DND-41 (cell line): ENCODE data around the gene CFAP97D2.

Experiments
- ATAC-seq: fragments of 200-7000 bp; cut with Tn5 transposase; 3 replicates; pipeline ENCODE4 v1.9.1; 2021; ENCODE audit warnings: low read depth; ENCODE audit not compliant: insufficient read depth
- DNase-seq: peaks from one replicate; pipeline ENCODE4 v3.0.0-alpha.2; 2020
- H2AFZ ChIP-seq: 2 replicates; pipeline ENCODE4 v1.6.0; 2012; ENCODE audit warnings: low read depth, low read length
- H3K27ac ChIP-seq: 2 replicates; pipeline ENCODE4 v1.5.1; 2012; ENCODE audit warnings: low read length, inconsistent platforms
- H3K27me3 ChIP-seq: fragments of 200-600 bp; sonication (generic); 2 replicates; pipeline ENCODE4 v1.6.0; 2012; ENCODE audit warnings: low read length, mild to moderate bottlenecking, inconsistent platforms; ENCODE audit not compliant: insufficient read depth, poor library complexity
- H3K36me3 ChIP-seq: 2 replicates; pipeline ENCODE4 v1.5.1; 2012; ENCODE audit warnings: low read length, inconsistent platforms; ENCODE audit not compliant: insufficient read depth
- H3K4me1 ChIP-seq: 2 replicates; pipeline ENCODE4 v1.5.1; 2012; ENCODE audit warnings: mild to moderate bottlenecking, low read length; ENCODE audit not compliant: insufficient read depth
- H3K4me2 ChIP-seq: 2 replicates; pipeline ENCODE4 v1.6.0; 2012; ENCODE audit warnings: mild to moderate bottlenecking, moderate library complexity, low read length, inconsistent platforms; ENCODE audit not compliant: insufficient read depth
- H3K4me3 ChIP-seq, 2 experiments: fragments of 200-600 bp in 1 of 2; shearing (Covaris generic) in 1 of 2; 2 replicates each; pipeline ENCODE4 v1.5.1; 2012 to 2016; ENCODE audit warnings: inconsistent platforms in 2 of 2, low read length in 2 of 2, mild to moderate bottlenecking in 2 of 2, low read depth in 1 of 2, moderate library complexity in 1 of 2
- H3K79me2 ChIP-seq: 2 replicates; pipeline ENCODE4 v1.6.0; 2012; ENCODE audit warnings: low read length, inconsistent platforms; ENCODE audit not compliant: insufficient read depth
- H3K9ac ChIP-seq: 2 replicates; pipeline ENCODE4 v1.6.0; 2012; ENCODE audit warnings: low read depth, mild to moderate bottlenecking, inconsistent platforms, low read length, moderate library complexity
- H3K9me3 ChIP-seq: 2 replicates; pipeline ENCODE4 v1.5.1; 2012; ENCODE audit warnings: low read length, moderate library complexity, mild to moderate bottlenecking, inconsistent platforms; ENCODE audit not compliant: insufficient read depth, severe bottlenecking
- H4K20me1 ChIP-seq: 2 replicates; pipeline ENCODE4 v1.6.0; 2012; ENCODE audit warnings: low read length; ENCODE audit not compliant: insufficient read depth
- CTCF ChIP-seq: IDR thresholded peaks from 2 replicates; pipeline ENCODE4 v1.5.1; 2012; ENCODE audit warnings: borderline replicate concordance, low read length, moderate library complexity, mild to moderate bottlenecking; ENCODE audit not compliant: poor library complexity, severe bottlenecking; ENCODE audit errors: extremely low read depth
- EZH2 ChIP-seq: IDR thresholded peaks from 3 replicates; pipeline ENCODE4 v1.6.1; 2012; ENCODE audit warnings: borderline replicate concordance, low read depth, mild to moderate bottlenecking, moderate library complexity, low read length, inconsistent platforms; ENCODE audit not compliant: severe bottlenecking

The CFAP97D2 gene

DNA sequence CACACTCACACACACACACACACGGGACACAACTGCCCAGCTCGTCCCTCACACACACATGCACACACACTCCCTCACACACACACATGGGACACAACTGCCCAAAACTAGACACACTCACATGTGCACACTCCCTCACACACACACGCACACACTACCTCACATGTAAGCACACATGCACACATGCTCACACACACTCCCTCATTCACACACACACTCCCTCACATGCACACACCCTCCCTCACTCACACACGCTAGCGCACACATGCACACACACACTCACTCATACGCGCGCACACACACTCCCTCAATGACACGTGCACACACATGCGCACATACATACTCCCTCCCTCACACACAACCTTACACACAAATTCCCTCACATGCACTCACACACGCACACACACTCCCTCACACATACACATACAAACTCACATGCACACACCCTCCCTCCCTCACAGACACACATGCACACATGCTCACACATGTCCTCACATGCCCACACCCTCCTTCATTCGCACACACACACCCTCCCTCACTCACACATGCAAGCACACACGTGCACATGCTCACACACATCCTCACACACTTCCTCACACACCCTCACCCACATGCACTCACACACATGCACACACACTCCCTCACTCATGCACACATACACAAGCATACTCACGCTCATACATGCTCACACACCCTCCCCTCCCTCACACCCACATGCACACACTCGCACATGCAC is 37.6 kb upstream of the CFAP97D2 start:
- TF ChIP-seq CTCF (no peak), EZH2 (no peak)
- ATAC-seq (no peak), DNase-seq (no peak)
- H3K79me2 ChIP-seq, result no peaks in the 10 kb centered on the region
- H3K9ac ChIP-seq, result no peak overlapping the region
- H3K27ac ChIP-seq, result peak overlapping the region; percentile 76
- H3K4me1 ChIP-seq, result peaks cover 66% of the 10 kb centered on the region
- H3K36me3 ChIP-seq, result no peaks in the 10 kb centered on the region
- no peaks in the 10 kb centered on the region for H3K9me3 ChIP-seq
- no peaks in the 10 kb centered on the region for H3K27me3 ChIP-seq
- no peak overlapping the region for H3K4me3 ChIP-seq
- H3K4me2 ChIP-seq, result 0 out of 2 replicates have a peak overlapping the region, but pooled peaks have one; percentile 59
- H4K20me1 ChIP-seq, result peaks cover 5% of the 10 kb centered on the region; the same call in 1 of the 2 replicates
- no peak overlapping the region for H2AFZ ChIP-seq

DNA sequence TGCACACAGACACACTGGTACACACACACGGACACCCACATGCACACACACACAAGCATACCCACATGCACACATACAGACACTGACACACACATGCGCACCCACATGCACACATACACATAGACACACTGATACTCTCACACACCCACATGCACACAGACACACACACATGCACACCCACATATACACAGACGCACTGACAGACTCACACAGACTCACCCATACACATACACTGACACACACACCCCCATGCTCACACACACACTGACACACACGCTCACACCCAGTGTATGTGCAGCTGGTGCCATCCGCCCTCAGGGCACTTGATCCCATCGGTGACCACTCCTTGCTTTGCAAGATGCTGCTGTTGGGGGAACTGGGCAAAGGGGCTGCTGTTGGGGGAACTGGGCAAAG is 36.9 kb upstream of the CFAP97D2 start:
- Histone ChIP-seq H3K9ac (peak overlapping the region; percentile 27), H4K20me1 (peaks cover 5% of the 10 kb centered on the region; the same call in 1 of the 2 replicates), H3K27ac (peak overlapping the region; percentile 76), H3K4me1 (peaks cover 70% of the 10 kb centered on the region), H3K9me3 (no peaks in the 10 kb centered on the region), H3K4me2 (peak overlapping the region; percentile 45), H3K79me2 (no peaks in the 10 kb centered on the region), H2AFZ (no peak overlapping the region), H3K27me3 (no peaks in the 10 kb centered on the region), H3K4me3 (no peak overlapping the region; a peak in 1 of 4 replicates), H3K36me3 (no peaks in the 10 kb centered on the region)
- peak; percentile 1; the same call in 1 of the 3 replicates for ATAC-seq
- no peak for DNase-seq
- TF ChIP-seq EZH2 (no peak), CTCF (no peak)

DNA sequence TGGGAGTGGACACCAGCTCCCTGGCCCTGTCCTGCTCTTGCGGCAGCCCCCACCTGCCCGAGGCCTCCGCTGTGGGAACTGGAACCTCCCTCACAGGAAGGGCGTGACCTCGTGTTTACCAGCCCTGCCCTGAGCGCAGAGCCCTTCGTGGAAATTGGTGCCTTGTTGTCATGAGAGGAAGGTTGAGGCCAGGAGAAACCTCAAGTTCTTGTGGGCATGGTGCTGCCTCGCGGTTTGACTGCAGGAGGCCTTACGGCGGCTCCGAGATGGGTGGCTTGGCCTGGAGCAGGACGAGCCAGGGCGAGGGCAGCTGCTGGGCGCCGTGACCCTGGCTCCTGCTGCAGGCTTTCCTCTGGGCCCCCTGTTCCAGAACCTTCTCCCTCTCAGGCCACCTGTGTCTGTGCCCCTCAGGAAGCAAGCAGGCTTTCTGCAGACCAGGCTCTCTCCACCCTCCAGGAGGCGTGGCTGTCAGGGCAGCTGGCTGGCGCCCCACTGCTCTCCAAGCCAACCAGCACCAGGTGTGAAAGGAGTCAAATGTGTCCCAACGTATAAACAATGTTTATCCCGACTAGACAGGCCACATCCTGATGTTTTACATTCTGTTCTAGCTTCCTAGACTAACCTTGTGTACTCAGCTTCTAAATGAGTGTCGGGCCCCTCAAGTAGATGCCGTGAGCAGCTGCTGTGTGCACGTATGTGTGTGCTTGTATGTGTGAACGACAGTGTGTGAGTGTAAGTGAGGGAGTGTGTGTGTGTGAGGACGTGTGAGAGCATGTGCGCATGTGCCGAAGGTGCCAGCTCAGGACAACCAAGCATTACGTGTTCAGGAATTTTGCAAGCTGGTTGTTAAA is 36.2 kb upstream of the CFAP97D2 start:
- peak overlapping the region; percentile 45 for H3K4me2 ChIP-seq

More for the DNA sequence above, 36.2 kb upstream of the CFAP97D2 start:
- Histone ChIP-seq H3K9ac (peak overlapping the region; percentile 27), H3K9me3 (no peaks in the 10 kb centered on the region), H3K4me1 (peaks cover 72% of the 10 kb centered on the region), H3K79me2 (no peaks in the 10 kb centered on the region), H3K27me3 (no peaks in the 10 kb centered on the region), H4K20me1 (peaks cover 5% of the 10 kb centered on the region; the same call in 1 of the 2 replicates), H3K27ac (peak overlapping the region; percentile 76), H2AFZ (peak overlapping the region; percentile 23; the same call in 1 of the 2 replicates), H3K4me3 (peak overlapping the region in 1 of 2 experiments; percentile 28; a peak in 2 of 4 replicates), H3K36me3 (no peaks in the 10 kb centered on the region)
- TF ChIP-seq EZH2, result no peak
- TF ChIP-seq CTCF, result no peak
- DNase-seq (peak; percentile 86), ATAC-seq (peak; percentile 81)
